Frontal cortex (tissue), 4 donors: ENCODE measurements around the gene GRM8. TPM values are rescaled to one million over a fixed set of nuclear protein-coding genes. Genes with fewer than 3 reads are reported as not detected.

Experiments used
- DNase-seq, 2 donors: peaks; one replicate each; pipeline ENCODE4 v3.0.0; 2012; ENCODE audit warnings: low spot score in 2 of 2
- FAIRE-seq: peaks from 2 replicates; lab custom pipeline; 2012; peaks lifted over from hg19 to GRCh38; lab: Jason Lieb, UNC
- small RNA-seq: library from RNA; depleted of rRNA; stranded (forward); fragments of <200 nt; gene quantifications from one replicate; pipeline ENCODE3, GENCODE V24; 2014
- total RNA-seq: library from RNA; depleted of rRNA; stranded (reverse); fragments of >200 nt; gene quantifications from one replicate; pipeline ENCODE4 v1.2.3, GENCODE V29; 2014
- donor health status: control.
- donor health status: control.
- donor health status: control.

Gene GRM8
- total RNA-seq, 1 donor from 2014 or later, result 2.9 TPM

GRCh38 chr7:126419047-126419446 lies 833.7 kb downstream of the GRM8 start:
- FAIRE-seq, result no peak

GRCh38 chr7:126411821-126412383 lies 840.8 kb downstream of the GRM8 start:
- no peak for FAIRE-seq
- DNase-seq, result no peak

More at GRCh38 chr7:126419047-126419446, 833.7 kb downstream of the GRM8 start:
- DNase-seq, result no peak

GRCh38 chr7:126411032-126411820 lies 841.5 kb downstream of the GRM8 start:
- DNase-seq, result no peak
- no peak for FAIRE-seq

GRCh38 chr7:126403040-126403439 lies 849.7 kb downstream of the GRM8 start:
- FAIRE-seq, result no peak
- no peak for DNase-seq

- FAIRE-seq (no peak), DNase-seq (no peak)
Measured at GRCh38 chr7:126401918-126402317, 850.8 kb downstream of the GRM8 start.

GRCh38 chr7:126398851-126399529 lies 853.8 kb downstream of the GRM8 start:
- FAIRE-seq, result no peak
- DNase-seq, result no peak

- no peak for FAIRE-seq
- no peak for DNase-seq
Measured at GRCh38 chr7:126398285-126398684, 854.5 kb downstream of the GRM8 start.

GRCh38 chr7:126394406-126394805 lies 858.3 kb downstream of the GRM8 start:
- DNase-seq (no peak), FAIRE-seq (no peak)

Small RNAs within 50 kb of the gene (small RNA-seq; reads per million reads assigned to genes)
- 5.7 reads per million, percentile 93 among the genes with 10 or more reads in this experiment for gene MIR592

Other genes starting within 250 kb of the GRM8 start
- gene ZNF800, start 139.8 kb upstream of the GRM8 start, total RNA-seq, result 61.6 TPM